Measurements from ENCODE around the gene NOVA1.
"Not testable (repeated sequence)": the region's sequence is repeated elsewhere in the genome, so short reads cannot be mapped to it uniquely, and the experiment has no call there.

Gene NOVA1, protein sequence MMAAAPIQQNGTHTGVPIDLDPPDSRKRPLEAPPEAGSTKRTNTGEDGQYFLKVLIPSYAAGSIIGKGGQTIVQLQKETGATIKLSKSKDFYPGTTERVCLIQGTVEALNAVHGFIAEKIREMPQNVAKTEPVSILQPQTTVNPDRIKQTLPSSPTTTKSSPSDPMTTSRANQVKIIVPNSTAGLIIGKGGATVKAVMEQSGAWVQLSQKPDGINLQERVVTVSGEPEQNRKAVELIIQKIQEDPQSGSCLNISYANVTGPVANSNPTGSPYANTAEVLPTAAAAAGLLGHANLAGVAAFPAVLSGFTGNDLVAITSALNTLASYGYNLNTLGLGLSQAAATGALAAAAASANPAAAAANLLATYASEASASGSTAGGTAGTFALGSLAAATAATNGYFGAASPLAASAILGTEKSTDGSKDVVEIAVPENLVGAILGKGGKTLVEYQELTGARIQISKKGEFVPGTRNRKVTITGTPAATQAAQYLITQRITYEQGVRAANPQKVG

DNA sequence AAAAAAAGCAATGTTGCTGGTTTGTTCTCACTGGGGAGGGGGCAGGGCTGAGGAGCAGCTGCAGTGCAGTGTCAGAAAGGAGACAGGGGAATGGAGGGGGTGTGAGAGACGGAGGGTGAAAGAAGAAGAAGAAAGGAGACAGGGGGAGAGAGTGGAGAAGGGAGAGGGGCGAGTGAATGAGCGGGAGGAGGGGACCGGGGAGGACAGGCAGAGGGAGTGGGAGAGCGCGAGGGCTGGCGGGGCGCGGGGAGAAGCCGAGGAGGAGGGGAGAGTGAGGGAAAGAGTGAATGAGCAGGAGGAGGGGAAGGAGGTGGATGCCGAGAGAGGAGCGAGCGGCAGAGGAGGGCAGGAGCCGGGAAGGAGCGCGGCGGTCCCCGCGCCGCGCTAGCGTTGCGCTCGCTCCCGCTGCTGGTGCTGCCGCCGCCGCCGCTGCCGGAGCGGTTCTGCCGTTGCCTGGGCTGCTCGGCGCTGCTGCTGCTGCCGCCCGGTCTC lies at the start of gene NOVA1:
TSS of gene NOVA1 (minus strand) at position 445 of the 492 bp plus-strand sequence. CDS start 597 bp downstream, outside the sequence.
- DNase-seq (ENCODE audit: low read depth in 3 of 3) = no peak

DNA sequence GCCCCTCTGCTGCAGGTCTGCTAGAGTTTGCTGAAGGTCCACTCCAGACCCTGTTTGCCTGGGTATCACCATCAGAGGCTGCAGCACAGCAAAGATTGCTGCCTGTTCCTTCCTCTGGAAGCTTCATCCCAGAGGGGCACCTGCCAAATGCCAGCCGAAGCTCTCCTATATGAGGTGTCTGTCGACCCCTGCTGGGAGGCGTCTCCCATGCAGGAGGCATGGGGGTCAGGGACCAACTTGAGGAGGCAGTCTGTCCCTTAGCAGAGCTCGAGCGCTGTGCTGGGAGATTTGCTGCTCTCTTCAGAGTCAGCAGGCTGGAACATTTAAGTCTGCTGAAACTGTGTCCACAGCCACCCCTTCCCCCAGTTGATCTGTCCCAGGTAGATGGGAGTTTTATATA lies 47.2 kb upstream of the NOVA1 start:
- DNase-seq (ENCODE audit: low read depth in 3 of 3) = not testable (repeated sequence)

DNA sequence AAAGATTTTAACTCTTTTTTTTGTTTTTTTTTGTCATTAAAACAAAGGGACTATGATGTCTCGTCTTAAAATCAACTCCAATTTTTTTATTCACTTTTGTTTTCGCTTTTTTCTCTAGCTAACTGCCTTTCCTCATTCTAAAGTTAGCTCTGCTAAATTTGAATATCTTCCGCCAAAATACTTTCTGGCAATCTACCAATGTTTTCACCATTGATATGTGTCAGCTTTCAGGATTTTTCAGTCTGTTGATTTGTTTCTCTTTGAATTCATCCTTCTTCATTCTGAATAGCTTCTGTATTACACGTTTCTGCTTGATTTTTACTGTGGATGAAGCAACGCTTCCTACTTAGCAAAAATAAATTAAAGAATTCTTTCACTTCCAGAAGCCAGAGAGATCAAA lies 38.7 kb upstream of the NOVA1 start:
- no peak for DNase-seq (ENCODE audit: low read depth in 3 of 3)

DNA sequence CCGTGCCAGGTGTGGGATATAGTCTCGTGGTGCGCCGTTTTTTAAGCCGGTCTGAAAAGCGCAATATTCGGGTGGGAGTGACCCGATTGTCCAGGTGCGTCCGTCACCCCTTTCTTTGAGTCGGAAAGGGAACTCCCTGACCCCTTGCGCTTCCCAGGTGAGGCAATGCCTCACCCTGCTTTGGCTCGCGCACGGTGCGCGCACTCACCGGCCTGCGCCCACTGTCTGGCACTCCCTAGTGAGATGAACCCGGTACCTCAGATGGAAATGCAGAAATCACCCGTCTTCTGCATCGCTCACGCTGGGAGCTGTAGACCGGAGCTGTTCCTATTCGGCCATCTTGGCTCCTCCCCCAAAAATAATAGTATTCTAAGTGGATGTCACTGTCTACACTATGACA lies 37.1 kb upstream of the NOVA1 start:
- not testable (repeated sequence) for DNase-seq (ENCODE audit: low read depth in 3 of 3)

DNA sequence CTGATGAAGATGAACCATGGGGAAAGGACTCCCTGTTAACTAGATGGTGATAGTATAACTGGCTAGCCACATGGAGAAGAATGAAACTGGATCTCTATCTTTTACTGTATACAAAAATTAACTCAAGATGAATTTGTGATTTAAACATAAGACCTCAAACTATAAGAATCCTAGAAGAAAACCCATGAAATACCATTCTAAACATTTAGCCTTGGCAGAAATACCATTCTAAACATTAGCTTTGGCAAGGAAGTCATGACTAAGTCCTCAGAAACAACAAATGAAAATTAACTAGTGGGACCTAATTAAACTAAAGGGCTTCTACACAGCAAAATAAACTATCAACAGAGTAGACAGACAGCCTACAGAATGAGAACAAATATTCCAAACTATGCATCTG lies 28.4 kb upstream of the NOVA1 start:
- DNase-seq (ENCODE audit: low read depth in 3 of 3) = no peak

DNA sequence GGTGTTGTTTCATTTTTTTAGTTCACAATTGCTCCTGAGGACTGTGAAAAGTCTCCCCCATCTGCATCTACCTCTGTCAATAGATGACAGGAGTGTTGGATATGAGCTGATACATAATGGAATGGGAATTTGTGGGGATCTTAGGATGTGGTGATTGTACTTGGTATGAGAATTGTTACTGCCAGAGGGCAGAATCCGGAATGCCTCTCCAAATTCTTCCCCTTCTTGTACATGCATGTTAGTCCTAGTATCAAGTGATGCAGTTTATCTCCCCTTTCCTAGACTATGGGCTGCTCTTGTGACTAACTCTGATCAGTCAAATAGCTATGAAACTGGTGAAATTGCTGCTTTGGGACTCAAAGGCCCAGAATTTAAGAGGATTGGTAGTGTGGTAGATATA lies 24.8 kb upstream of the NOVA1 start:
- DNase-seq (ENCODE audit: low read depth in 3 of 3) = no peak

DNA sequence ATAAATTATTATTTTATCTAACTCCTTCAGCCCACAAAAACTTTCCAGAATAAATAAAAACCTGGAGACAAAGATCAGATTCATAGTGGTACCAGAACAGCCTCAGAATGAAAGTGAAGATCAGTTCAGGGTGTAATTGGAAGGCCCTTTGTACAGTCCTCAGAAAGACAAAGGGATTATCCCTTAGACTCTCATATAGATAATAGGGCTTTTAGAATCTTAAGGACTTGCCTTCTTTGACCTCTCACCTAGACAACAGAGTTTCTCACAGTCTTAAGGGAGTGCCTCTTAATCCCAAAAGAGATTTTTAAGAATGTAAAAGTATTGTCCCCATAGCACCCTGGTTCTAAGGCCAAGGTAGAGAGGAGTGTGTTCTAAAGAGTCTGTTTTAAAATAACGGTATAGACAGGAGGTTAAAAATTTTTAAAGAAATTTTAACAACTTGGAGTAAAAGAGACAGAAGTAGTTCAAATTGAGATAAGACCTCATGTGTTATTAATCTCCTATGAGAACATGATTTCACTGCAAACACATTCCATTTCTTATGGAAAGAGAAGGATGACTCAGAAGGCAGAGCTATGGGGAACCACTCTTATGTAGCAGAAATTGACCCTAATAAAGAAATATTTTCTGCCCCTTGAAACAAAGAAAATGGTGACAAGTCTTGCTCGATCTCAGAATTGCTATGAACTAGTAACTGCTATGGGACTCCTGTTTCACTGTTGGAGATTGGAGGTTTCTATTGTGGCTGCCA lies 24.2 kb upstream of the NOVA1 start:
- no peak for DNase-seq (ENCODE audit: low read depth in 3 of 3)

DNA sequence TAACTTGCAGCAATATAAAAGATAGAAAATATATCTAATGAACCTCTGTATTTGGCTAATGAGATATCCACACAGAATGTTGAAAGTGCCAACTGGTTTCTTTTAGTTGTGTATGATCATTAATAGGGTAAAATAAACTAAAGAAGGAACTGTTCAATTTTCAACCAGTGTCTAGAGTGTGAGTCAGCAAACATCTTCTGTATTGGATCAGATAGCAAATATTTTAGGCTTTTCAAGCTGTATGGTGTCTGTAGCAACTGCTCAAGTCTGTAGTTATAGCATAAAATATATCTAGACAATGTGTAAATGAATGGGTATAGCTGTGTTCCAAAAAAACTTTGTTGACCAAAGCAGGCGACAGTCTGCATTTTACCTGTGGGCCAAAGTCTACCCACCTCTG lies 23.5 kb upstream of the NOVA1 start:
- DNase-seq (ENCODE audit: low read depth in 3 of 3) = no peak

DNA sequence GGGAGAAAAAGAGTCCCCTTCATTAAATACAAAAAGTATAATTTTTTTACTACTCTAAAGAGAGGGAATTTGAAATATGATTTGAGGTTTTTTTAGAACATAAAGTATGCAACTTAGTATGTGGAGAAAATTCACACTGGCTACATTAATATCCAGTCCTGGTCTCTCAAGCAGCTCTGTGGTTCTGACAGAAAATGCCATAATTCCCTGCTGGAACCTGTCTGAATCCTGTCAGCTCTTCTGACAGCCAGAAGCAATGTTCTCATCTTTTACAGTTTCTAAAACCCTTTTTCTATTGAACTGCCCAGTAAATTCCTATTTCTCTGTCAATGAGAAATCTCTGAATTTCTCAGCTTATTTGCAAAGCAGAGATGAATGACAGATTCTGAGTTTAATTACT lies 13.4 kb upstream of the NOVA1 start:
- DNase-seq (ENCODE audit: low read depth in 3 of 3) = no peak

DNA sequence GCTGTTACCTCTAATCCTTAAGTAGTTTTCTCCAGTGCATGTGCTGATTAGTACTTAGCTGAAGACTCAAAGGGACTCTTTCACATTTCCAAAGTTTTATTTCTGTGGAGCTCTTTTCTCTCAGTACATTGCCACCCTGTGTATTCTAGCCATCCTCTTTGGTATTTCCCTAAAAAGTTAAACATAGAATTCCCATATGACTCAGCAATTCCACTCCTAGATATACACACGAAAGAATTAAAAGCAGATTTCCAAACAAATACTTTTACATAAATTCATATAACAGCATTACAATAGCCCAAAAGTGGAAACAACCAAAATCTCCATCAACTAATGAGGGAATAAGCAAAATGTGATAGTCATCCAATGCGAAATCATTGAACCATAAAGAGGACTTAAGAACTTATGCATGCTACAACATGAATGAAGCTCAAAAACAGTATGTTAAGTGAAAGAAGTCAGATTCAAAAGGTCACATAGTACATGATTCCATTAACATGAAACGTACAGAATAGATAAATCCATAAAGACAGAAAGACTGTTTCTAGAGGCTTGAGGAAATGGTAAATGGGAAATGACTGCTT lies 9.0 kb upstream of the NOVA1 start:
- no peak for DNase-seq (ENCODE audit: low read depth in 3 of 3)

DNA sequence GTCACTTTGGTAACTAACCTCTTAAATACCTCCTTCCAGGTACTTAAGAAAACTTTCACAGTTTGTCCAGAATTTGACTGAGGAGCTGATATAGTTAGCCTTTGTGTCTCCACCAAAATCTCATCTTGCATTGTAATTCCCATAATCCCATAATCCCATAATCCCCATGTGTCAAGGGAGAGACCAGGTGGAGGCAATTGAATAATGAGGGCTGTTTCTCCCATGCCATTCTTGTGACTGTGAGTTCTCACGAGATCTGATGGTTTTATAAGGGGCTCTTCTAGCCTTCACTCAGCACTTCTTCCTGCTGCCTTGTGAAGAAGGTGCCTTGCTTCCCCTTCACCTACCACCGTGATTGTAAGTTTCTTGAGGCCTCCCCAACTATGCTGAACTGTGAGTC lies 7.8 kb upstream of the NOVA1 start:
- no peak for DNase-seq (ENCODE audit: low read depth in 3 of 3)

DNA sequence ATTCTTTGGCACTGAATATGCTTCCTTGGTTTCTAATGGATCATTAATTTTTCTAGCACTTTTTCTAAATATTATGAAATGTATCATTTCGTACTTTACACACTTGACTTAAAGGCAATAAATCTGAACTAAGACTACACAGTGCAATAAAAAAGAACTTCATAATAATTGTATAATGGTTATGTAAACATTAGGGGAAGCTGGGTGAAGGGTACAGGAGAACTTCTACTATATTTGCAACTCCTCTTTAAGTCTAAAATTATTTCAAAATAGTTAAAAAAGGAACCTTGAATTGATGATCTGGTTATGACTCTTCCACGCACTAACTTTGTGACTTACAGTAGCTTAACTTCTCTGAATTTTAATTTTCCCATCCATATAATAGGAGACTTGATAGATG lies 5.1 kb upstream of the NOVA1 start:
- no peak for DNase-seq (ENCODE audit: low read depth in 3 of 3)

DNA sequence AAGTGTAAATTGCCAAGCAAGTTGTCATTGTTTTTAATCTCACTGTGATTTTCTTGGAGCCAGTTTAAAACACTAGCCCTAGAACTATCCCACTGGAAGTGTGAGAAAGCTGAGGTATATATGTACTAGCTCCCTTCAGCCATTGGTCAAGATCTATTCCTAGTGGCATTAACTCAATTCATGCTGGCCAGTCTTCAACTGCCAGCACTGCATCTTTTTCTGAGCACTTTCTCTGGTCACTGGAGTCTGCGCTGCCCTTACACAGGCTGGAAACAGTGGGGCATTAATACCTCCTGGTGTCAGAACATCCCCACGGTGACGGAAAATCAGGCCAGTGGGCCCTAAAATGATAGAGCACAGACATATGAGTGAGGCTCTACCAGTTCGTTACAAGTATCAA lies 4.0 kb upstream of the NOVA1 start:
- no peak for DNase-seq (ENCODE audit: low read depth in 3 of 3)

DNA sequence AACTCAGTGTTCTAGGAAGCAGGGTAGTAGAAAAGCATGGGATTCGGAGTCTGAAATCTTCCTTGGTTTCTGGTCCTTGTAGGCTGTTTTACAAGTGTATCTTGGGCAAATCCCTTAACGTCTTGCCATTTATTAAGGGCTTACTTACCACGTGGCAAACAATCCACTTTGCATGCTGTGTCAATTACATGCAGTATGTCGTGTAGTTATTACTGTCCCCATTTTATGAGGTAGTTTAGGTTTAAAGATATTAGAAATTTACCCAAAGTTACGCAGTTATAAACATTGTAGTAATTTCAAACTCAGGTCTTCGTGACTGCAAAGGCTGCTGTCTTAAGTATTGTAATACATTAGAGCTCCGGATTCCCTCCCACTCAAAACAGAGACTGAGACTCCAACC lies 1.5 kb upstream of the NOVA1 start:
- no peak for DNase-seq (ENCODE audit: low read depth in 3 of 3)

DNA sequence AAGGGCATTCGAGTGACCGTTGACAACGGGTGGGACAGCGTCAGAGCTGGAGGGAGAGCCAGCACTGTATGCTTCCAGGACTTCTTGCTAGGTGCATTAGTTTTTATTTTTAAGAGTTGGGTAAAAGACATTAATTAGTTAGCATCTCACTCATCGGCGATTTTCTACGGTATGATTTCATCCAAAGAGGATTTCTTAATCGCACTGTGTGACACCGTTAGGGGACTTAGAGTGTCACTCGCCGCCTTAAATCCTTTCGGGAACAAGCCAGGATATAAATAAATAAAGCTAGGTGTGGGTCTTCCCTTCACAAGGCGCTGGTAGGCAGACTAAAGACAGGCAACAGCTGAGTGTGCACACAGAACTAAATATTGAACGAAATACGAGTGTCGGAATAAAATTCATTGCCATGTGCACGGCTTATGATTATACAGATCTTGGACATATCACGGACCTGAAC lies 869 bp upstream of the NOVA1 start:
- DNase-seq (ENCODE audit: low read depth in 3 of 3) = no peak

DNA sequence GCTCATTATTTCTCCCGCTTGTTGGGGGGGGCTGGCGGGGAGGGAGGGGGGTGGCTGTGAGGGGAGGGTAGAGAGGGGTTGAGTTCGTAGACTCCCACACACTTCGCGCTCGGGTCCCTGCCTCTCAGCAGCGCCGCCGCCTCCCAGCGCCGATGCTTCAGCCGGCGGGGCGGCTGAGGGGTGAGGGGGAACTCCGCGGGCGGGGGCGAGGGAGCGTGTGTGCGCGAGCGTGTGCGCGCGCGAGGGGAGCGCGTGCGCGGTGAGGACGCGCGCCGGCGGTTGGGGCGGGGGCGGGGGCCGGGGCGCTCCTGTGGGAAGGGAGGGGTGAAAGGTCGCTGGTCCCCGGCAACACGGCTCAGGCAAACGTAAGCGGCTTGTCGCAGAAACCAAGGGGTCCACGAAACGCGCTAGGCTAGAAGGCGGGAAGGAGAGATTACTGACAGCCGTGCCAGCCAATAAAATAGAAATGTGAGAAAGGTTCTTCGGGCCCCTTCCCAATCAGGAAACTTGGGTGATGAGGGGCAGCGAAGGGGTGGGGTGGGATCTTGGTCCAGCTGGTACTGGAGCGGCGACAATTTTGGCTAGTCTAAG lies 343 bp upstream of the NOVA1 start:
- no peak for DNase-seq (ENCODE audit: low read depth in 3 of 3)

DNA sequence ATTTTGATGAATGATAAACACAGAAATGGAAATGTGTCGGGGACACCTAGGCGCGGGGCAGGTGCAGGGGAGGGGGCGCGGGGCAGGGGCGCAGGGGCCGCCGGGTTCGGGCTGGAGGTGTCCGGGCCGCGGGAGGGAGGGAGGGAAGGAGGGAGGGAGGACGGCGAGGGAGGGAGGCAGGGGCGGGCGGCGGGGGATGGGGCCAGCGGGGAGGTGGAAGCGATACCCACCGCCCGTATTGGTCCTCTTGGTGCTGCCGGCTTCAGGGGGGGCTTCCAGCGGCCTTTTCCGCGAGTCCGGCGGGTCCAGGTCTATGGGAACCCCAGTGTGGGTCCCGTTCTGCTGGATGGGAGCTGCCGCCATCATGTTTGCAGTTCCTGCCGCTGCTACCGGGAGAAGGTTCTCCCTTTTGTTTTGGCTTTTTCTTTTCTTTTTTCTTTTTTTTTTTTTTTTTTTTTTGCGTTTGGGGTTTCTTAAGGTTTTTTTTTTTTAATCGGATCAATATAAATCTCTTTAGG lies 703 bp downstream of the NOVA1 start:
- no peak for DNase-seq (ENCODE audit: low read depth in 3 of 3)

DNA sequence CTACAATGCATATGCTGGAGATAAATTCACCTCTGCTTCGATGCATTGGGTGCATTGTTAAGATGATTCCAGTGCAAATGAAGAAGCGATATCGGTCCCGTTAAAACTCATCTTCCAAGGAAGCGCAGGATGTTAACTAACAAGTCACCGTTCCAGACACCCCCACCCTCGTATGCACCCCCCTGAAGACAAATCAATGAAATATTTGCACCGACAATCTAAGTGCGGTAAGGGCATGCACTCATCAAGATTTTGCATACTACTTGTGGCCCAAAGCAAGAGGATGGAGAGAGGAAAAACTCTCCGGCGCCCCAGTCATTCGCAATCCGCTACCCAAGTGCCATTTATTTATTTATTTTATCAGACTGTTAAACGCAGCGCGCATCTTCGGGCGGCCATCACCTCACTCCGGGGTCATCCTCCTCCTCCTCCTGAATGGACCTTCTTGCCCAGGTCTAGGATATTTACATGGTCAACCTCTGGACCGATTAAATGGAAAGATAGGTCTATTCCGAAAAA lies 1.2 kb downstream of the NOVA1 start:
- no peak for DNase-seq (ENCODE audit: low read depth in 3 of 3)

DNA sequence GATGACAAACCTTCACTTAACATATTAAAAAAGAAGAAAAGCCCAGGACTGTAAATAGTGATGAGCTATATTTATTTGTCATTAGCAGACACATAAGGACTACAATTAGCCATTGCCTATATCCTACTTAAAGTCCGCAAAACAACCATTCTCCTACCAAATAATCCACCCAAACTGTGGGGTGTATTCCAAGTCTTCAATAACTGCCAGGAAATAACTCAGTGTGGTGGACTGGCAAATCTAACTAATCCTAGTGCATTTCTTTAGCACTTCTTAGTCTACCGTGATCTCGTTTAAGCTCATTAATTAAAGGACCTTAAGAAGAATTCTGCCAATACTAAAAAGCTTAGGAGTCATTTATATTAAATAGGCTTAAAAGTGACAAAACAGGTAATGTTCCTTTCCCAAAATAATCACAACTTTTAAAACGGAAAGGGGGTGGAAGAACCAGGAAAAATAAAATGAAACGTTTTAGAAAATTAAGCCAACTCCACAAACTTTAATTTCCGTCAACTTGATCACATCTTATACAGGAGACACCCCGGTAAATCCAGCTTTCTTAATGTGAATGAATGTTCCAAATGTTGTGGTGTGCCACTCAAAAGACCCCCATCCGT lies 1.8 kb downstream of the NOVA1 start:
- no peak for DNase-seq (ENCODE audit: low read depth in 3 of 3)

DNA sequence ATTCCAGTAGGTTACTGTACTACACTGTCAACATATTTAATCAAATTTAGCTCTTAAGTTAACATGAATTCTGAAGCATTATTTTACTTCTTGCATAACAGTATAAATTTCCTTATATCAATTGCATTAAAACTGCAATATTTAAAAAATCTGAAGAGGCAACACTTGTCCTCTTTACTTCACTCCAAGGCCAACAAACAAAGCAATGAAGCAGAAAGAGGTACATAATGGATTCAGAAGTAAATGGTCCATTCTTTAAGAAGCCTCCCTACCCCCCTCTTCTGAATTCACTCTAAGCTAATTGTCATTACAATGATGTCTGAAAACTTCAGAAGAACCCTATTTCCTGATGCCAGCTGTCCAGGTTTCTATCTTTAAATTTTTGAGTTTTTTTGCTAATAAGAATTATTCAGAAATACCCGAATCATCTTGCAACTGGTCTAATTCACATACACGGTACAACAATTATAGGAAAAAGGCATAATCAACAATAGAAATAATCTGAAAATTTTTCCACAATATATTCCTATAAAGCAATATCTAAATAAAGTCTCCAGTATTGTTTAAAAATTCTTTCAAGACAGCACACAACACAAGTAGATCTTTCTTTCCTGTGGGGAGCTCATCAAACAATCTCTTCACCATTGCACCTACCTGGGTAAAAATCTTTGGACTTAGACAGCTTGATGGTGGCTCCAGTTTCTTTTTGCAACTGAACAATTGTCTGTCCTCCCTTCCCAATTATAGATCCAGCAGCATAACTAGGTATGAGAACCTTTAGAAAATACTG lies 2.9 kb downstream of the NOVA1 start:
- no peak for DNase-seq (ENCODE audit: low read depth in 3 of 3)

Measured in stimulated activated CD4-positive, alpha-beta T cell treated with anti-CD3 and anti-CD28 coated beads, TNF-alpha, amount 100 ng/mL, for 24 hours (primary cell).